ENCODE results near the gene CBLN1.

DNA sequence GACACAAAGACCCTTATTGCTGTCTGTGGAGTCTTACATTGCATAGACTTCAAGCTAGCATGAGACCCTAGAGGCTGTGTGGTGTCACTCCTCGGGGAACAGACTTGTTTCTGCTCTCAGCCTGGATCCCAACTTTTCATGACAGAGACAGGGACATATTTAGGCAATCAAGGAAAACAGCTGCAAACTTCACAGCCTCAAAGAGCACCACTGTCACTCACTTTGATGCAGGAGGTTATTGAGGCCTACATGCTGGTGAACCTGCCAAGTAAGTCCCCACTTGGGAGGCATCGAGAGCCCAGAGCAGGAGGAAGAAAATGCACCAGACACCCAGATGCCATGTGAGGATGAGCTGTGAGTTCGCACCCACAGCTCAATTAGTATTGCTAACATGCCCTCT lies 10.3 kb downstream of the CBLN1 start:
- TF ChIP-seq, protein P1, sequence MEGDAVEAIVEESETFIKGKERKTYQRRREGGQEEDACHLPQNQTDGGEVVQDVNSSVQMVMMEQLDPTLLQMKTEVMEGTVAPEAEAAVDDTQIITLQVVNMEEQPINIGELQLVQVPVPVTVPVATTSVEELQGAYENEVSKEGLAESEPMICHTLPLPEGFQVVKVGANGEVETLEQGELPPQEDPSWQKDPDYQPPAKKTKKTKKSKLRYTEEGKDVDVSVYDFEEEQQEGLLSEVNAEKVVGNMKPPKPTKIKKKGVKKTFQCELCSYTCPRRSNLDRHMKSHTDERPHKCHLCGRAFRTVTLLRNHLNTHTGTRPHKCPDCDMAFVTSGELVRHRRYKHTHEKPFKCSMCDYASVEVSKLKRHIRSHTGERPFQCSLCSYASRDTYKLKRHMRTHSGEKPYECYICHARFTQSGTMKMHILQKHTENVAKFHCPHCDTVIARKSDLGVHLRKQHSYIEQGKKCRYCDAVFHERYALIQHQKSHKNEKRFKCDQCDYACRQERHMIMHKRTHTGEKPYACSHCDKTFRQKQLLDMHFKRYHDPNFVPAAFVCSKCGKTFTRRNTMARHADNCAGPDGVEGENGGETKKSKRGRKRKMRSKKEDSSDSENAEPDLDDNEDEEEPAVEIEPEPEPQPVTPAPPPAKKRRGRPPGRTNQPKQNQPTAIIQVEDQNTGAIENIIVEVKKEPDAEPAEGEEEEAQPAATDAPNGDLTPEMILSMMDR (IDR thresholded peaks at IDR 0.05 in 2 of 3, conservative IDR thresholded peaks at IDR 0.05 in 1 of 3; ENCODE audit: insufficient read depth in 2 of 3, low read depth in 1 of 3, low read length in 3 of 3): no peak
- TF ChIP-seq SP2 (IDR thresholded peaks at IDR 0.05; ENCODE audit: extremely low read depth, low read depth, low read length, poor library complexity, severe bottlenecking): no peak
